Activated T-helper 9 cell treated with anti-CD3 and anti-CD28 coated beads, Interleukin-2, amount 50 U/mL, for 16 hours (primary cell): ENCODE results near the gene KRT33B.
"Not testable (repeated sequence)": the region's sequence is repeated elsewhere in the genome, so short reads cannot be mapped to it uniquely, and the experiment has no call there.

Experiments used
- DNase-seq: peaks from one replicate; pipeline ENCODE4 v3.0.0-alpha.2; 2020; ENCODE audit warnings: low read depth

The KRT33B gene

GRCh38 chr17:41347869-41348760, 21.5 kb downstream of the KRT33B start:
- DNase-seq: no peak

DNA sequence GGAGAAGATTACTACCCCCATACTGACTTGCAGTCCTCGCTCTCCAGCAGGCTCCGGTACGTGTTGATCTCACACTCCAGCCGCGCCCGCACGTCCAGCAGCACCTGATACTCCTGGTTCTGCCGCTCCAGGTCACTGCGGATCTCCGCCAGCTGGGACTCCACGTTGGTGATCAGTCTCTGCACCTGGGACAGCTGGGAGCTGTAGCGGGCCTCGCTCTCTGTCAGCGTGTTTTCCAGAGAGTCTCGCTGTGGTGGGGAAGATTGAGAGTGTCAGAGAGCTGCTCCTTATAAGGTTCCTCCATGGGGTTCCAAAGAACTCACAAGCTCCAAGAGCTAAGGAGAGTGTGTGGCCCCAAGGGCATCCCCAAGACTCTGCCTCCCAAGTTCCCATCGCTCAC, 23.2 kb downstream of the KRT33B start:
- not testable (repeated sequence) for DNase-seq

DNA sequence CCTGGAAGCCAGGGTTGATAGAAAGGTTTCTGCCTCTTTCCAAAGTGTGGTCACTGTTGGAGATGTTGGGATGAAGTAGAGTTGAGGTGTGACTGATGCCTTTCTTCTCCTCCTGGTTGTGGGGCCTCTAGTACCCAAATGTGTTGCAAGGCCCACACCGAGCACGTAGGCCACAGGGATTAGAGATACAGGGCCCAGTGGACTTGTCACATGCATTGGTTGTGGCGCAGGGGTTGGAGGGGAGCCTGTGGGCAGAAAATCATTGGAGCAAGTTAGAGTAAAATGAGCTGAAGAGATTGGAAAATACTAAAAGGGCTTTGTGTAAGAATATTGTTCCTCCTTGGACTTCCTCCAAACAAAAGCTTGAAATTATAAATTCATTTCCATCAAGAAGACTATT, 23.6 kb downstream of the KRT33B start:
- DNase-seq: no peak

GRCh38 chr17:41343029-41343428, 26.6 kb downstream of the KRT33B start:
- DNase-seq: no peak

- no peak for DNase-seq
Measured at GRCh38 chr17:41340934-41341861, 28.4 kb downstream of the KRT33B start.

DNA sequence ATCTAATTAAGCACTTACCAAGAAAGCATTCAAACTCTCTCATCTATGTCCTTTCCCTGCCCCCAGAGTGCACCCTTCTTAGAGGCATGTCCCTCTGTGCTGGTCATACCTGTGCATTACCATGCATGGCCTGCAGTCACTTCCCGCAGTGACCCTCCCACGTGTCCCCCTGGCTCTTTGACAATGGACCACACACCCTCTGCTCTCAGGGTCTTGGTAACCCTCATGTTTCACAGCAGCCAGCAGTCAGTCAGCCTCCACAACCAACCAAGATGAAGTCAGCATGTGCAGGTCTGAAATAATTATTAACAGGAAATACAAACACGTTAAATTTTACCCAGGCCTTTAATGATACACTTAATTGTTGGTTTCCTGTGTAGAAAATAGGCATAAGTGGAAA, 29.1 kb downstream of the KRT33B start:
- DNase-seq: no peak

DNA sequence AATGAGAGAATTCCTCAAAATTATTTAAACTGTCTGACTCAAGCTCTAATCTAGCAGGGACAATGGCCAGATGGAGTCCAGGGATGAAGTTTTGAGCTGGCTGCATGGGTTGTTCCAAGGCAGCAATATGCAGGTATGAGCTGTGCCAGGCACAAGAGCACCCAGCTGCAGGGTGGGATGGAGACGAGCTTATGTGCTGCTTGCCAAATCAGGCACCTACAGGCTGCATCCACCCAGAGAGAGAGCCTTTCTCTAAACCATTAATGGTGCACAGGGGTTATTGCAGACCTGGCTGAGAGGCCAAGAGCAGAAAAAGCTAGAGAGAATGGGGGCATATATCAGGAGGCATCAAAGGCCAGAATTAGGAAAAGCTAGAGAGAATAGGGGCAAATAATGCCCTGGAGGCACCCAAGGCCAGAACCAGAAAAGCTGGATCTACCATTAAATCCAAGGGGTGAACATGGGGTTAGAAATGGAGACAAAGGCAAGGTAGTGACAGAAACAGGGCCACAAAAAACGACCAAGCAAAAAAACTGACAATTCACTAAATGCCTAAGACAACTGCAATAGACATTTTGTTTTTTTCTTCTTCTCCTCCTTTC, 29.9 kb downstream of the KRT33B start:
- no peak for DNase-seq

DNA sequence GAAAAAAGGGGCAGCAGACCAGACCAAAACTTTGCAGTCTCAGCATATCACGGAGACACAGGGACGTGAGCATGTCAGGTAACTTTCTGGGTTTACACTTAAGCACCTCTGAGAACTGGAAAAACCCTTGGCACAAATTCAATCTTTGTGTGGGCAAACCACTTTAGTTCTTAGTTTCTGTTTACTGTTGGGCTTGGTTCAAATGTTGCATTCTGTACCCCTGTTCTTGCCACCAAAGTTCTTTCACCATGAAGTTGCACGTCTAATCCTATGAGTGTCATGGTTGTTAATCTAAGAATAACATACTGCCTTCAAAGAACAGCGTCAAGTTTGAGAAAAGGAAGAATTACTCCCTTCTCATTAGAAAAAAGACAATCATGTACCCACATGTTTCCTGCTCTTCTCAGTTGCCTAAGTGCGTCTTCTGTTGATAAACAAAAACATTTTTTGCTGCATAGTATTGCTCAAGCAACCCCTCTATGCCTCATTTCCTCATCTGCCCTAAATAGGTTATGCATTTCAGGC, 30.6 kb downstream of the KRT33B start:
- no peak for DNase-seq

DNA sequence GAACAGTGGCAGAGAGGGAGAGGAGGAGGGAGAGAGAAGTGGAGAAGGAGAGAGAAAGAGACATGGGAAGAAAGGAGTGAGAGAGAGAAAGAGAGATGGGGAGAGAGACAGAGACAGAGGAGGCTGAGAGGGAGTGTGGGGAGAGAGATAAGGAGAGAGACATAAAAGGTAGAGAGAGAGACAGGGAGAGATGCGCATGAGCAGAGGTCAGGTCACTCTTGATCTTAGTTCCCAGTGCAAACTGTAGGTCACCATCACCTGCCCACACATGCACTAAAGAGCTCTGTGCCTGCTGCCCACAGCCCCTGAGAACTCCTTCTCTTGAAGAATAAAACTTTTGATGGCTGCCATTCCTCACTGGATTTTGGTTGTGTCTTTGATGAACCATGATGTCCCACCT, 33.9 kb downstream of the KRT33B start:
- DNase-seq: no peak

DNA sequence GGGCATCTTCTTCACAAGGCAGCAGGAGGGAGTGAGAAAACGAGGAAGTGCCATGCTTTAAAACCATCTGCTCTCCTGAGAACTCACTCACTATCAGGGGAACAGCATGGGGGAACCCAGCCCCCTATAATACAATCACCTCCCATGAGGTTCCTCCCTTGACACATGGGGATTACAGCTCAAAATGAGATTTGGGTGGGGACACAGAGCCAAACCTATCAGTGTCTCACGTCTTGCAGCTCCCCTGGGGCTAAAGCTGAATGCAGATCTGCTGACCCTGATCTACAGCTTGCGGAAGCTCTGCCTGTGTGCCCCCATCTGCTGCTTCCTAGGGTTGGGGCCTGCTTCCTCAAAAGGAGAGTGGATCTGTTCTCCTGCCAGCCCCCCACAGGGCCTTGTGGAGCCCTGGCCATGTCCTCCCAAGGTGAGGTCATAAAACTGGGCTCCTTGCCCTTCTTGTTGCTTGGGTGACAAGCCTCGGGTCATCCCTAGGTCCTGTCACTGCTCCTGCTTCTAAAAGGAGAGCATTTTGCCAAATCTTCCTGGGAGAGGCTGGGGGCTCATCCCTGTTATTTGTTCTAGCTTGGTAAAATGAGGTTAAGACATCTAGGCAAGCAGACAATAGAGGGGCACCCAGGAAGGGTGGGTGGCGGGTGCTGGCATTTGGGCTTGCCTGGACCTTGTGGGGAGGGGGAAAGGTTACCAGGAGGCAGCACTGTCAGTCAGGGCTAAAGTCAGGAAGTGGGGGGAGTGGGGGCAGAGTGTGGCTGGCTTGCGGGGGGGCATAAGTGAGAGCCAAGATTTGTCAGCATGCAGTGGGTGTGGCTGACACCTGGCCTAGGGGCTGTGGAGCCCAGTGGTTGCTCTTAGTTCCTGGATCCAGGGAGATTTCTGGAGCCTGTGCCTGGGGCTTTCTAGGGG, 35.0 kb downstream of the KRT33B start:
- no peak for DNase-seq

GRCh38 chr17:41333836-41334235, 35.8 kb downstream of the KRT33B start:
- no peak for DNase-seq

DNA sequence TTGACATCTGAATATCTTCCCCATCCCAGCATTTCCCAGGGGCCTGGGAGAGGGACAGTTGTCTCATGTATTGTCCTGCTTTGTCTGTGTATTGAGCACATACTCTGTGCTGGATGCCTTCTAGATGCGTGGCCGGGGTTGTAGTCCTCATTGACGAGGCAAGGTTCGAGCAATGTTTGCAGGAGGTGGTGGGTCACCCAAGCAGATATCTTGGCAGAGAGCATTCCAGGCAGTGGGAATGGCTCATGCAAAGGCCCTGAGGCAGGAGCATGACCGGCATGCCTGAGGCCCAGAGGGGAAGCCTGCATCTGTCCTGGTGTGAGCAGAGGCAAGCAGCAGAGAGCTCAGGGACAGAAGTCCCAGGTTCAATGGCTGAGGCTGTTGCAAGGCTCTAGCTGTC, 36.5 kb downstream of the KRT33B start:
- DNase-seq: no peak

- no peak for DNase-seq
Measured at GRCh38 chr17:41332239-41332638, 37.4 kb downstream of the KRT33B start.

- DNase-seq: no peak
Measured at GRCh38 chr17:41331606-41332005, 38.0 kb downstream of the KRT33B start.

- no peak for DNase-seq
Measured at GRCh38 chr17:41329279-41329948, 40.2 kb downstream of the KRT33B start.

DNA sequence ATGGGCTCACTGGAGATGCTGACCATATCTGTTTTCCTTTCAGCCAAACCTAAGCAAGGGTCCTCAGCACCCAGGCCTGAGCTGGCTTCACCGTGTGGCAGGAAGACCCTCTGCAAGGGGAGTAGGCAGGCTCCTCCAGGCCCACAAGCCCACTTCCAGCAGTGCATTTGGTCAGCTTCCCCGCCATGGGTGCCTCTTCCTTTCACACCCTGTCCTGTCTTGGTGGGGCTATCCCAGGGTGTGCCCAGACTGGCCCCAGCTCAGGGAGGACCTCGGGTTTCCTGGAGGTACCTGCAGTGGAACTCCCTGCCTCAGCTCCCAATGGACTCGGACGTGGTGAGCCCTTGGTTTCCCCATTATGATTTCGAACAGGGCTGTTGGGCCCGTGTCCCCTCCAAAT, 41.4 kb downstream of the KRT33B start:
- no peak for DNase-seq

DNA sequence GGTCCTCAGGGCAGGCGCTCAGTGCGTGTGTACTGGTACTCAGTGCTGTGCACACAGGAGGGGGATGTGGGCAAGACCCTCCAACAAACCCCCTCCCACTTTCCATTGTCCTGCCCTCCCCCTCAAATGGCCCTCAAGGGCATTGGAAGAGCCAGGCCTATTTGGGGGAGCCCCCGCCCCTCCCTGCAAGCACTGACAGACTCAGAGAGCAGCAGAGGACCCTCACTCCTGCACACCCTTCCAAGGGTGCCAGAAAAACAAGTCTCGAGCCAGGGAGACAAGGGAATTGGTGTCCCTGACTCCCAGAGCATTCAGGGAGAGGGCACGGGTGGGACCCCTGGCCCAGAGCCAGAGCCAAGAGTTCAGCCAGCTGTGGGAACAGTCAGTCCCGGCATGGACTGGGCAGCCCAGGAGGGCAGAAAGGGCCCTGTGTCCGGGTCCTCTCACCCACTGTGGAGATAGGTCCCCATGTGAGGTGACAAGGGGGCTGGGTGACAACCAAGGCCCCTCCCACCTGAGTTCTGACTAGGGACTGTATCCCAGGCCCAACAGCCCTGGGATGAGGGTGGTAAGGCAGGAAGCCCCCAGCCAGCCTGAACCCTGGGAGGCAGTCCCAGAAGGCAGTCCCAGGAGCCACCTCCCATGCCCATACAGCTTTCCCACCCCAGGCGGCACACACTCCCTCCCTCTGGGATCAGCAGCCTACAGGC, 42.0 kb downstream of the KRT33B start:
- DNase-seq: no peak

DNA sequence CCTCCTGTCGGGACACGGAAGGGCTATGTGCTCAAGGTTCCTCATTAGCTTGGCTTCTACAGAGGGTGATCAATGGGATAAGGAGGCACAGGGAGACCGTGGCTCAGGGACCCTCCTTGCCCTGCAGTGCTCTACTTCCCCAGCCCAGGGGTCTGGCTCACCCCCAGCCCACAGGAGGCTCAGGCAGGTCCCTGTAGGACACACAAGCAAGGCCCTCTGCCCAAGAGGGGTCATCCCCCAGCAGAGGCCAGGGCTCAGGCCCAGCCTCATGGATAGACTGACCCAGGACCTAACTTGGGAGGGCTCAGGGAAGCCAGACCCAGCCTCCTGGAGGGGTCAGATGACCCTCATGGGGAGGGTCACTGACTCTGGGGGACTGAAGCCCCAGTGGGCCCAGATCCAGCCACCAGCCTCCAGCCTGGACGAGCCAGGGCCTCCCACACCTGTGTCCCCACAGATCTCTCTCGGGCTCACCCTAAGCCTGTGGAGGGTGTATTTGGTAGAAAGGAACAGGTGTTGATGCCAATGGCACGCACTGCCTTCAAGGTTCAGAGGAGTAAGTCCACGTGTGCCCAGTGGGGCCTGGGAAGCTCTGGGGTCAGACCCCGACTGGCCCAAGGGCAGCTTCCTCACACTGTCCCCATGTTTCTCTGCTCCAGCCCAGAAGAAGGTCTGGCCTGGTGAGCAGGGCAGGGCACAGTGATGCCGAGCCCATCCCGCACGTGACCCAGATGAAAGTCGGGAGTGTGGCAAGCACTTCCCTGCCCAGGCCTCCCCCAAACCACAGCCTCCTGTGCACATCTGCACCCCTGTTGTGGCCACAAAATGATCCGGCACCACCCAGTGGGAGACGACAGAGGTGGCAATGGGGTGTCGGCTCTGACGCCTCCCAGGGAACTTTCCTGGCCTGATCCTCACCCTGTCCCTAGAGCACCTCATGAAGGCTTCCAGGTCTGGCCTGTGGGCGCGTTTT, 43.2 kb downstream of the KRT33B start:
- DNase-seq: no peak

DNA sequence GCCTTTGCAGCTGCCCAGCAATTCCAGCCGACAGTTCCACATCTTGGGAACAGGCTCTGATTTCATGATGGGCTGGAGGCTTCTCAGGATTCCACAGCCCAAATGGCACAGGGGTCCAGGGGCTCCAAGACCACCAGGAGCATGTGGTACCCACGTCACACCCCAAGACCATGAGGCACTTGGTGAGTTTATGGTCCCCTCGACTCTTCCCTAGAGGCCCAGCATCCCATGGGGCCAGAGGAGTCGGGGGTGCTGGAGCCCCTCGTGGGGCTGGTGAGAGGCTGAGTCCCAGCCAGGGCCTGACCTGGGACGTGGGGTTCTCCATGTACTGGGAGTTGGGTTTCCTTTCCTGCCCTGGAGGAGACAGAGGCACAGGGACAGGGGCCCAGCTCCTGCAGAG, 44.0 kb downstream of the KRT33B start:
- DNase-seq: no peak
